CD8-positive, alpha-beta memory T cell (primary cell): ENCODE results near the gene PLAAT5. TPM values are rescaled to one million over a fixed set of nuclear protein-coding genes. Genes with fewer than 3 reads are reported as not detected.

Experiments
- CTCF ChIA-PET: fragments of 350-600 bp; sonication (Branson Sonifier 250); formaldehyde crosslinking; loops from one replicate; lab custom pipeline; 2021; ENCODE audit warnings: antibody characterized with exemption; lab: Charles Lee
- POLR2A ChIA-PET: fragments of 350-600 bp; sonication (Branson Sonifier 250); formaldehyde crosslinking; loops from one replicate; lab custom pipeline; 2021; ENCODE audit warnings: antibody characterized with exemption; lab: Charles Lee
- DNase-seq, 5 donors: peaks; one replicate each; pipeline versions ENCODE4 v3.0.0 to v3.0.0-alpha.2; 2020 to 2022; ENCODE audit warnings: mixed read lengths in 1 of 5
- H3K27ac ChIP-seq: one replicate; pipeline ENCODE4 v1.7.0; 2013; ENCODE audit warnings: low read depth, mild to moderate bottlenecking, low read length, moderate library complexity
- H3K27me3 ChIP-seq: 2 replicates; pipeline ENCODE4 v1.7.0; 2013; ENCODE audit warnings: low read length, mild to moderate bottlenecking; ENCODE audit not compliant: insufficient read depth, poor library complexity, severe bottlenecking
- H3K36me3 ChIP-seq: 2 replicates; pipeline ENCODE4 v1.7.0; 2013; ENCODE audit warnings: mild to moderate bottlenecking, low read length, moderate library complexity; ENCODE audit not compliant: insufficient read depth
- H3K4me1 ChIP-seq: 2 replicates; pipeline ENCODE4 v1.7.0; 2013; ENCODE audit warnings: mild to moderate bottlenecking, low read length, moderate library complexity; ENCODE audit not compliant: insufficient read depth
- H3K4me3 ChIP-seq: 2 replicates; pipeline ENCODE4 v1.7.0; 2013; ENCODE audit warnings: mild to moderate bottlenecking, low read length
- H3K9me3 ChIP-seq: 2 replicates; pipeline ENCODE4 v1.7.0; 2013; ENCODE audit warnings: mild to moderate bottlenecking, low read length
- H3K27ac Mint-ChIP-seq, 8 donors: one replicate each; pipeline ENCODE4 v1.8.0; 2020 to 2021; ENCODE audit warnings: mixed read lengths in 8 of 8, mild to moderate bottlenecking in 6 of 8, inconsistent platforms in 3 of 8, moderate library complexity in 3 of 8
- H3K27me3 Mint-ChIP-seq, 2 donors: one replicate each; pipeline ENCODE4 v1.8.0; 2020 to 2021; ENCODE audit warnings: mixed read lengths in 2 of 2, mild to moderate bottlenecking in 1 of 2, moderate library complexity in 1 of 2
- H3K36me3 Mint-ChIP-seq, 3 donors: one replicate each; pipeline ENCODE4 v1.8.0; 2020 to 2021; ENCODE audit warnings: mixed read lengths in 3 of 3, inconsistent platforms in 1 of 3, mild to moderate bottlenecking in 1 of 3
- H3K4me1 Mint-ChIP-seq, 3 donors: one replicate each; pipeline ENCODE4 v1.8.0; 2020 to 2021; ENCODE audit warnings: mixed read lengths in 3 of 3, inconsistent platforms in 1 of 3, mild to moderate bottlenecking in 1 of 3
- H3K4me3 Mint-ChIP-seq, 7 donors: one replicate each; pipeline ENCODE4 v1.8.0; 2020 to 2021; ENCODE audit warnings: mixed read lengths in 7 of 7, mild to moderate bottlenecking in 6 of 7, moderate library complexity in 4 of 7, inconsistent platforms in 2 of 7
- H3K9me3 Mint-ChIP-seq, 5 donors: one replicate each; pipeline ENCODE4 v1.8.0; 2020 to 2022; ENCODE audit warnings: mixed read lengths in 5 of 5, mild to moderate bottlenecking in 3 of 5, moderate library complexity in 2 of 5, inconsistent platforms in 1 of 5
- polyA plus RNA-seq: library from polyadenylated mRNA; unstranded; fragments of 300-500 nt; fragmentation: Illumina TruSeq; gene quantifications from one replicate; pipeline ENCODE4 v1.2.3, GENCODE V29; 2021
- total RNA-seq, 2 experiments: library from RNA; stranded (reverse); gene quantifications; one replicate each; pipeline ENCODE4 v1.2.3, GENCODE V29; 2021

Gene PLAAT5
- total and polyA plus RNA-seq, 3 experiments from 2014 or later = 0.26 to 0.89 TPM; not detected in 1

DNA sequence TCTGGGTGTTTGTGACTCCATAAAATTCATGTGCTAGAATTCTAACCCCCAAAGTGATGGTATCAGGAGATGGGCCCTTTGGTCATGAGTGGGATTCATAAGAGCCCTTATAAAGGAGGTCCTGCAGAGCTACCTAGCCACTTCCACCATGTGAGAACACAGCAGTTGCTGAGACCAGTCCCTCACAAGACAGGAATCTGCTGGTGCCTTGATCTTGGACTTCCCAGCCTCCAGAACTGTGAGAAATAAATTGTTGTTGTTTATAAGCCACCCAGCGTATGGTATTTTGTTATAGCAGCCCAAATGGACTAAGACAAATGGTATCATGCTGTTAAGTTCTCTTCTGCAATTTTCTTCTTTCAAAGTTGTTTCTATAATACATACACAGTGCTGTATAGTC lies 1.5 kb upstream of the PLAAT5 start:
- H3K27me3 ChIP-seq = no peaks in the 10 kb centered on the region
- Mint-ChIP-seq H3K27me3 (peaks cover 2 to 4% of the 10 kb centered on the region in 2 donors), H3K36me3 (no peaks in the 10 kb centered on the region), H3K4me1 (peaks cover 8 to 32% (median 18%) of the 10 kb centered on the region in 3 donors), H3K27ac (no peak overlapping the region), H3K4me3 (peak overlapping the region in 2 of 7 donors; percentile 2 to 61), H3K9me3 (peaks cover 0 to 3% (median 0%) of the 10 kb centered on the region in 5 donors)
- POLR2A ChIA-PET = no interaction called here
- H3K4me1 ChIP-seq = no peaks in the 10 kb centered on the region
- CTCF ChIA-PET = interaction anchor here (1.9 kb wide), 1 partner anchor 59 kb away, joined by 5 read pairs; no protein-coding TSS in a partner anchor
- no peak overlapping the region for H3K4me3 ChIP-seq
- no peaks in the 10 kb centered on the region for H3K36me3 ChIP-seq
- H3K9me3 ChIP-seq = no peaks in the 10 kb centered on the region
- no peak overlapping the region for H3K27ac ChIP-seq
- DNase-seq = no peak

GRCh38 chr11:63491636-63492372 lies 837 bp upstream of the PLAAT5 start:
- no peaks in the 10 kb centered on the region for H3K4me1 ChIP-seq
- no peak for DNase-seq
- H3K27me3 ChIP-seq = no peaks in the 10 kb centered on the region
- Mint-ChIP-seq H3K4me1 (peaks cover 8 to 32% (median 18%) of the 10 kb centered on the region in 3 donors), H3K9me3 (peaks cover 0 to 3% (median 0%) of the 10 kb centered on the region in 5 donors), H3K4me3 (peak overlapping the region; percentile 61 to 91 (median 70)), H3K36me3 (no peaks in the 10 kb centered on the region), H3K27me3 (peaks cover 2 to 4% of the 10 kb centered on the region in 2 donors), H3K27ac (peak overlapping the region in 3 of 8 donors; percentile 49 to 84 (median 75))
- CTCF ChIA-PET = interaction anchor here (1.3 to 2.0 kb wide), 5 partner anchors 9 to 70 kb away, joined by 3 to 12 read pairs (median 3); no protein-coding TSS in a partner anchor
- no peak overlapping the region for H3K27ac ChIP-seq
- H3K4me3 ChIP-seq = no peak overlapping the region
- no peaks in the 10 kb centered on the region for H3K9me3 ChIP-seq
- H3K36me3 ChIP-seq = no peaks in the 10 kb centered on the region
- POLR2A ChIA-PET = no interaction called here

GRCh38 chr11:63491240-63491587 lies 247 bp upstream of the PLAAT5 start:
- Histone ChIP-seq H3K36me3 (no peaks in the 10 kb centered on the region), H3K27me3 (no peaks in the 10 kb centered on the region), H3K4me1 (no peaks in the 10 kb centered on the region), H3K27ac (no peak overlapping the region), H3K4me3 (no peak overlapping the region), H3K9me3 (no peaks in the 10 kb centered on the region)
- peak overlapping the region in 4 of 8 donors; percentile 69 to 87 (median 82) for H3K27ac Mint-ChIP-seq
- DNase-seq = no peak
- peaks cover 8 to 32% (median 18%) of the 10 kb centered on the region in 3 donors for H3K4me1 Mint-ChIP-seq
- peaks cover 2 to 4% of the 10 kb centered on the region in 2 donors for H3K27me3 Mint-ChIP-seq
- peaks cover 0 to 3% (median 3%) of the 10 kb centered on the region in 5 donors for H3K9me3 Mint-ChIP-seq
- peak overlapping the region; percentile 69 to 91 (median 84) for H3K4me3 Mint-ChIP-seq
- no peaks in the 10 kb centered on the region for H3K36me3 Mint-ChIP-seq
- CTCF ChIA-PET = interaction anchor here (0.8 to 2.0 kb wide), 6 partner anchors 9 to 71 kb away, joined by 3 to 12 read pairs (median 3); no protein-coding TSS in a partner anchor
- POLR2A ChIA-PET = no interaction called here

GRCh38 chr11:63489879-63490278 lies 1.1 kb downstream of the PLAAT5 start:
- CTCF ChIA-PET = interaction anchor here (0.9 to 2.0 kb wide), 4 partner anchors 9 to 29 kb away, joined by 3 to 12 read pairs (median 6); no protein-coding TSS in a partner anchor
- Mint-ChIP-seq H3K36me3 (peaks cover 0 to 7% (median 0%) of the 10 kb centered on the region in 3 donors), H3K9me3 (peaks cover 6 to 15% (median 10%) of the 10 kb centered on the region in 5 donors), H3K27ac (no peak overlapping the region), H3K4me3 (peak overlapping the region in 5 of 7 donors; percentile 23 to 91 (median 70)), H3K4me1 (peaks cover 8 to 32% (median 18%) of the 10 kb centered on the region in 3 donors), H3K27me3 (peaks cover 2 to 4% of the 10 kb centered on the region in 2 donors)
- Histone ChIP-seq H3K27ac (no peak overlapping the region), H3K27me3 (no peaks in the 10 kb centered on the region), H3K36me3 (no peaks in the 10 kb centered on the region), H3K9me3 (no peaks in the 10 kb centered on the region), H3K4me3 (no peak overlapping the region), H3K4me1 (no peaks in the 10 kb centered on the region)
- no peak for DNase-seq
- POLR2A ChIA-PET = no interaction called here

DNA sequence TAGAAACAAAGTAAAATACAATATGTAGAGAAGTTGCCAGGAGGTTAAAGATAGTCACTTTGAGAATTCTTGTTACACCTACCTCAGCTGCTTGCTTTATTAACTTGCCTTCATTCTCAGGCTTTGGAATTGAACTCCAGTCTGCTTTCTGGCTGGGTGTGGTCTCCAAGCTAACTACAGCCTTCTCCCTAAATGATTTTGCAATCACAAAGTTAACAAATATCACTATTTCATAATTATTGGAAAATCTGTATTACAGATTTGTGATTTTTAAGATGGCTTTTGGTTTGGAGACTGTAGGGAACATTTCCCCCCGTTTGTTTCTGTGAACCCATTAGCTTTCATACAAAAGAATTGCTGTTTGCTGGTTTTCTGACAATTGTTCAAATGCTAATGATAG lies 2.2 kb downstream of the PLAAT5 start:
- H3K4me3 Mint-ChIP-seq = no peak overlapping the region
- ChIA-PET CTCF (interaction anchor here (1.6 kb wide), 1 partner anchor 9 kb away, joined by 8 read pairs; no protein-coding TSS in a partner anchor), POLR2A (interaction anchor here (0.5 kb wide), 1 partner anchor 16 kb away, joined by 3 read pairs; no protein-coding TSS in a partner anchor)
- peak overlapping the region in 1 of 8 donors; percentile 47 for H3K27ac Mint-ChIP-seq
- no peaks in the 10 kb centered on the region for H3K36me3 ChIP-seq
- H3K27ac ChIP-seq = no peak overlapping the region
- H3K9me3 Mint-ChIP-seq = peaks cover 7 to 20% (median 16%) of the 10 kb centered on the region in 5 donors
- peaks cover 1 to 4% of the 10 kb centered on the region in 2 donors for H3K27me3 Mint-ChIP-seq
- no peak overlapping the region for H3K4me3 ChIP-seq
- H3K4me1 Mint-ChIP-seq = peaks cover 8 to 32% (median 18%) of the 10 kb centered on the region in 3 donors
- H3K27me3 ChIP-seq = no peaks in the 10 kb centered on the region
- H3K9me3 ChIP-seq = no peaks in the 10 kb centered on the region
- no peaks in the 10 kb centered on the region for H3K4me1 ChIP-seq
- no peak for DNase-seq
- H3K36me3 Mint-ChIP-seq = peaks cover 0 to 14% (median 0%) of the 10 kb centered on the region in 3 donors

- H3K4me1 ChIP-seq = no peaks in the 10 kb centered on the region
- H3K27me3 Mint-ChIP-seq = no peaks in the 10 kb centered on the region
- peaks cover 0 to 15% (median 4%) of the 10 kb centered on the region in 3 donors for H3K4me1 Mint-ChIP-seq
- H3K4me3 Mint-ChIP-seq = no peak overlapping the region
- ChIA-PET POLR2A (no interaction called here), CTCF (no interaction called here)
- H3K4me3 ChIP-seq = no peak overlapping the region
- no peaks in the 10 kb centered on the region for H3K9me3 ChIP-seq
- DNase-seq = no peak
- H3K27ac ChIP-seq = no peak overlapping the region
- H3K36me3 Mint-ChIP-seq = peaks cover 0 to 19% (median 1%) of the 10 kb centered on the region in 3 donors
- H3K27ac Mint-ChIP-seq = peak overlapping the region in 1 of 8 donors; percentile 34
- H3K27me3 ChIP-seq = no peaks in the 10 kb centered on the region
- peaks cover 4 to 20% (median 16%) of the 10 kb centered on the region in 5 donors for H3K9me3 Mint-ChIP-seq
- H3K36me3 ChIP-seq = no peaks in the 10 kb centered on the region
These were observed 5.2 kb downstream of the PLAAT5 start for GRCh38 chr11:63485777-63486176.

GRCh38 chr11:63480039-63480438 lies 10.9 kb downstream of the PLAAT5 start:
- Histone ChIP-seq H3K4me1 (no peaks in the 10 kb centered on the region), H3K9me3 (no peaks in the 10 kb centered on the region), H3K36me3 (no peaks in the 10 kb centered on the region), H3K27me3 (no peaks in the 10 kb centered on the region), H3K4me3 (no peak overlapping the region), H3K27ac (no peak overlapping the region)
- Mint-ChIP-seq H3K4me3 (no peak overlapping the region), H3K9me3 (peaks cover 7 to 18% (median 15%) of the 10 kb centered on the region in 5 donors), H3K36me3 (peaks cover 0 to 24% (median 8%) of the 10 kb centered on the region in 3 donors), H3K27me3 (peaks cover 0 to 2% of the 10 kb centered on the region in 2 donors), H3K4me1 (no peaks in the 10 kb centered on the region), H3K27ac (no peak overlapping the region)
- no peak for DNase-seq
- ChIA-PET POLR2A (no interaction called here), CTCF (interaction anchor here (1.1 to 6.2 kb wide), 14 partner anchors 9 to 259 kb away, joined by 3 to 88 read pairs (median 10); partner anchors contain the start of genes LGALS12, PLAAT2, PLAAT4 and PLAAT5)
